H1 (cell line): ENCODE data around the gene DISC1.

Source experiments
- EP300 ChIP-seq, 2 experiments: IDR thresholded peaks; 1 replicate in 1 of 2; 2 replicates in 1 of 2; pipeline ENCODE4 v1.6.1; 2011 to 2012; ENCODE audit warnings: low read depth in 2 of 2, low read length in 2 of 2, mild to moderate bottlenecking in 2 of 2, borderline replicate concordance in 1 of 2, inconsistent platforms in 1 of 2, moderate library complexity in 1 of 2
- EZH2 ChIP-seq: fragments of 200-600 bp; sonication (generic); IDR thresholded peaks from 2 replicates; pipeline ENCODE4 v1.7.1; 2012; ENCODE audit warnings: low read depth, mild to moderate bottlenecking, moderate library complexity, low read length, inconsistent platforms; ENCODE audit not compliant: severe bottlenecking
- POLR2A ChIP-seq, 2 experiments: IDR thresholded peaks; 1 replicate in 1 of 2; 2 replicates in 1 of 2; pipeline ENCODE4 v1.6.1; 2011; ENCODE audit warnings: low read depth in 2 of 2, low read length in 2 of 2, mild to moderate bottlenecking in 2 of 2; ENCODE audit errors: control extremely low read depth in 1 of 2
- POLR2AphosphoS5 ChIP-seq: IDR thresholded peaks from 2 replicates; pipeline ENCODE4 v1.6.1; 2011; ENCODE audit warnings: low read depth, low read length
- RAD21 ChIP-seq, 2 experiments: IDR thresholded peaks in 1 of 2; conservative IDR thresholded peaks in 1 of 2; 2 replicates each; pipeline ENCODE4 v1.6.1; 2011; ENCODE audit warnings: low read depth in 2 of 2, low read length in 2 of 2, improper control_type of control experiment in 1 of 2, inconsistent platforms in 1 of 2, mild to moderate bottlenecking in 1 of 2, moderate library complexity in 1 of 2
- SP1 ChIP-seq: IDR thresholded peaks from 2 replicates; pipeline ENCODE4 v1.6.1; 2011; ENCODE audit warnings: low read depth, low read length
- TBP ChIP-seq: IDR thresholded peaks from 2 replicates; pipeline ENCODE4 v1.6.1; 2011; ENCODE audit warnings: low read depth, low read length, improper control_type of control experiment
- YY1 ChIP-seq: IDR thresholded peaks from 2 replicates; pipeline ENCODE4 v1.6.1; 2011; ENCODE audit warnings: low read depth, mild to moderate bottlenecking, low read length
- TF ChIP-seq, protein P1 (sequence below), 3 experiments: IDR thresholded peaks; 1 replicate in 2 of 3; 2 replicates in 1 of 3; pipeline versions ENCODE4 v1.5.1 to v1.6.1; 2011; ENCODE audit warnings: low read length in 3 of 3, mild to moderate bottlenecking in 3 of 3, inconsistent platforms in 2 of 3, low read depth in 1 of 3, moderate library complexity in 1 of 3; ENCODE audit not compliant: insufficient read depth in 1 of 3; ENCODE audit errors: control extremely low read depth in 1 of 3

DNA sequence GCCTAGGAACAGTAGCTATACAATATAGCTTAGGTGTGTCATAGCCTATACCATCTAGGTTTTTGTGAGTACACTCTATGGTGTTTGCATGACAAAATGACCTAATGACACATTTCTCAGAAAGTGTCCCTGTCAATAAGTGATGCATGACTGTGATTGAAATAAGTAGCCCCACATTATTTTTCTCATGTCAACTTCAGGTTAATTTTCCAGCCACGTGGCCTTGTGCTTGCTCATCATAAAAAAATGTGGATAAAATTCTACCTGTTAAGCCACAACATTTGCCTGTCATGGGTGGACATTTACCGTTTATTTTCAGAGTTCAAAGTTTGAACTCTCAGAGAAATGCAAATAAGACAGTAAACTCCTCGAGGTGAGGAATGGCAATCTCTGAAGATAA, 5.5 kb downstream of the DISC1 start:
- no peak for TF ChIP-seq POLR2A (IDR thresholded peaks at IDR 0.05; ENCODE audit: control extremely low read depth in 1 of 2, low read depth in 2 of 2, low read length in 2 of 2)
- TF ChIP-seq, protein P1, sequence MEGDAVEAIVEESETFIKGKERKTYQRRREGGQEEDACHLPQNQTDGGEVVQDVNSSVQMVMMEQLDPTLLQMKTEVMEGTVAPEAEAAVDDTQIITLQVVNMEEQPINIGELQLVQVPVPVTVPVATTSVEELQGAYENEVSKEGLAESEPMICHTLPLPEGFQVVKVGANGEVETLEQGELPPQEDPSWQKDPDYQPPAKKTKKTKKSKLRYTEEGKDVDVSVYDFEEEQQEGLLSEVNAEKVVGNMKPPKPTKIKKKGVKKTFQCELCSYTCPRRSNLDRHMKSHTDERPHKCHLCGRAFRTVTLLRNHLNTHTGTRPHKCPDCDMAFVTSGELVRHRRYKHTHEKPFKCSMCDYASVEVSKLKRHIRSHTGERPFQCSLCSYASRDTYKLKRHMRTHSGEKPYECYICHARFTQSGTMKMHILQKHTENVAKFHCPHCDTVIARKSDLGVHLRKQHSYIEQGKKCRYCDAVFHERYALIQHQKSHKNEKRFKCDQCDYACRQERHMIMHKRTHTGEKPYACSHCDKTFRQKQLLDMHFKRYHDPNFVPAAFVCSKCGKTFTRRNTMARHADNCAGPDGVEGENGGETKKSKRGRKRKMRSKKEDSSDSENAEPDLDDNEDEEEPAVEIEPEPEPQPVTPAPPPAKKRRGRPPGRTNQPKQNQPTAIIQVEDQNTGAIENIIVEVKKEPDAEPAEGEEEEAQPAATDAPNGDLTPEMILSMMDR (IDR thresholded peaks at IDR 0.05; ENCODE audit: control extremely low read depth in 1 of 3, insufficient read depth in 1 of 3, low read depth in 1 of 3, low read length in 3 of 3): no peak
- TF ChIP-seq TBP: no peak
- no peak for TF ChIP-seq RAD21 (IDR thresholded peaks at IDR 0.05 in 1 of 2, conservative IDR thresholded peaks at IDR 0.05 in 1 of 2; ENCODE audit: low read depth in 2 of 2, low read length in 2 of 2)
- no peak for TF ChIP-seq EZH2
- no peak for TF ChIP-seq SP1
- TF ChIP-seq POLR2AphosphoS5: no peak
- TF ChIP-seq YY1: no peak
- TF ChIP-seq EP300 (IDR thresholded peaks at IDR 0.05; ENCODE audit: borderline replicate concordance in 1 of 2, low read depth in 2 of 2, low read length in 2 of 2): no peak
